ENCODE measurements around the gene PRKCH. TPM values are rescaled to one million over a fixed set of nuclear protein-coding genes. Genes with fewer than 3 reads are reported as not detected.
A peak's percentile ranks its signal among the peaks of the same experiment; 100 is the strongest.

The PRKCH gene
- total RNA-seq, 4 donors from 2014 or later, result 15.7 to 74.7 (median 38.4) TPM

DNA sequence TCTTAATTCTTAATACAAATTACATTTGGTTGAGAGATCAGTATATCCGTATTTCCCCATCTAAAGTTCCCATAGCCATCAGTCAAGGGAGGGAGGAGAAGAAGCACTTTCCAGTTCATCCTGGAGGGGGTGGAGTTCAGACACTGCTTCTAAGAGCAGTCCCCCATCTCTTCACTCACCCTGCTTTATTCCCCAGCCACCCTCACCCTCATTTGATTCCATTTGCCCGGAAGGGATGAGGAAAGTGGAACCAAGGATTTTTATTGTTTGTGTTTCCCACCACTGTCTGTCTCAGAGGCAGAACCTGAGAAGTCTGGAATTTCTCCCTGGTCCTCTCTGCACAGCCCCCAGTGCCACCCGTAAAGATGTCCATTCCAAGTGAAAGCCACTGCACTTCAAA lies 239.7 kb downstream of the PRKCH start:
- TF ChIP-seq CTCF (IDR thresholded peaks at IDR 0.05), result no peak
- ATAC-seq (ENCODE audit: low FRiP score) (no peak), DNase-seq (ENCODE audit: low spot score) (peak; percentile 20)

DNA sequence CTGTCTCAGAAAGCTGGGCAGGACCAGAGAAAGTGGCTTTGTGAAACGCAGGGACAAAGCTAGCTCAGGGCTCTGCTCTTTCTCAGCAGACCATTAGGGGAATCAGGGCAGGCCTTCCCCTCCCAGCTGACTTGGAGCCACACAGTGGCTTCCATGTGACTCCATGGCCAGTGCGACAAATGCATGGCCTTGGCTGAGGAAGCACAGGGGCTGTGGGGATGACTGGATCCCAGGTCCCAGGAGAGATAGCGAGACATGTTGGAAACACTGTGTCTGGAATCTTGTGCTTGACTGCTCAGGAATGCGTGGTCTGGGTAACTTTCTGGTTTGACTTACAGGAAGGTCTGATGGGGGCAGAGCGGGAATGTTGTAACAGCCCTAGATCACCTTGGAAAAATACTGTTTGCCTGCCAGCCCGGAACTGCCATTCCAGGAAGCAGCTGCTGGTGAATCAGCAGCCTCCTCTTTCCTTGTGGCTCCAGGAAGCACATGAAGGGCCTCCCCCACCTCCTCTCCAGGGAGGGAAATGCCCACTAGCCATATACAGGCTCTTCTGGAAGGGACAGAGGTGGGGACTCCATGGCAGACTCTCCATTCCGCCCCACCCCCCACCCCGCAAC lies 240.4 kb downstream of the PRKCH start:
- TF ChIP-seq CTCF (IDR thresholded peaks at IDR 0.05), result no peak
- DNase-seq (ENCODE audit: low spot score) (peak; percentile 72), ATAC-seq (ENCODE audit: low FRiP score) (peak; percentile 87)

- peak; percentile 60 for ATAC-seq (ENCODE audit: low FRiP score)
These were observed 241.2 kb downstream of the PRKCH start for GRCh38 chr14:61562321-61563161.

DNA sequence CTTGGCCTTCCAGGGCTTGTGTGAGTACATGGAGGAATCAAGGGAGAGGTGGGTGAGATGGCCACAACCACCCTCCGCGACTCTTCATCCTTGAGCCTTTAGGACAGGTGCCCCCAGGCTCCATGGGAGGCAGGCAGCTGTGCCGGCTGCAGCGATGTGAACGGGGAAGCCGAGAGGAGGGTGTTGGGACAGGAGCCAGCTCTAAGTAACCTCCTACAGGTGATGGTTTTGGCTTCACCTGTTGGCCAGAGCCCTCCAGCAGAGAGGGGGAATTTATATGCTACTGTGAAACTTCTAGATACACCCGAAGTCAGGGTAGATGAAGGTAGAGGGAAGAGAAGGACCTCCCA lies 241.8 kb downstream of the PRKCH start:
- DNase-seq (ENCODE audit: low spot score) (peak; percentile 25), ATAC-seq (ENCODE audit: low FRiP score) (no peak)
- no peak for TF ChIP-seq CTCF (IDR thresholded peaks at IDR 0.05)

More at GRCh38 chr14:61562321-61563161, 241.2 kb downstream of the PRKCH start:
- TF ChIP-seq CTCF (IDR thresholded peaks at IDR 0.05), result no peak
- peak; percentile 20 for DNase-seq (ENCODE audit: low spot score)

DNA sequence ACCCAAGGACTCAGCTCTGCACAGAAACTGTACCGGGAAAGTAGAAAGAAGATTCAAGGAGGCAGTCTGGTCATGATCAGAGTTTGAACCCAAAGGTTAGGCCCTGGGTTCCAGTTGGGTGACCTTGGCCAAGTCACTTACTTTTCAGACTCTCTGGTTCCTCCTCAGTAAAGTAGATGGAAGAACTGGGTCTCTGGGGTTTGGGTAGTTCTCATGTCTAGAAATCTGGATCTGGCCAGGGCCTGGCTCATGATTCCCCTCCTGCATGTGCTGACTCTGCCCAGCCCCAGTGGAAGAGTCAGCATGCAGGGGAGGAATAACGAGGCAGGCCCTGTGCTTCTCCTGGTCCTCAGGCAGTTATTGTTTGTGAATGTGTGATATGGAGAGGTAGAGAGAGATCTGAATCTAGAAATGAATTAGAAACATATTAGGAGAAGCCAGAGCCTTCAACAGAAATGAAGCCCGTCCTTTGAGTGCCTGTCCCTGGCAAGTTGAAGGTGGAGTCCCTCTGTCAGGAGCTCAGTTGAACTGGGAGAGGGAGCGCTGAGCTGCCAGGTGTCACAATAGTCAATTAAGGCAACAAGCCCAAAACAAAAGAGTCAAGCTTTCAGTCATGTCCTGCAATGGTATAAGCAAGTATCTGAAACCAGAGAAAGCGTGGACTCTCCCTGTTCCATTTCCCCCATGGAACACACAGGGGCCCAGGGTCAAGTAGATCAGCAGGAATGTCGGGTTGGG lies 242.7 kb downstream of the PRKCH start:
- TF ChIP-seq CTCF (IDR thresholded peaks at IDR 0.05), result no peak
- ATAC-seq (ENCODE audit: low FRiP score) (no peak), DNase-seq (ENCODE audit: low spot score) (peak; percentile 1)

DNA sequence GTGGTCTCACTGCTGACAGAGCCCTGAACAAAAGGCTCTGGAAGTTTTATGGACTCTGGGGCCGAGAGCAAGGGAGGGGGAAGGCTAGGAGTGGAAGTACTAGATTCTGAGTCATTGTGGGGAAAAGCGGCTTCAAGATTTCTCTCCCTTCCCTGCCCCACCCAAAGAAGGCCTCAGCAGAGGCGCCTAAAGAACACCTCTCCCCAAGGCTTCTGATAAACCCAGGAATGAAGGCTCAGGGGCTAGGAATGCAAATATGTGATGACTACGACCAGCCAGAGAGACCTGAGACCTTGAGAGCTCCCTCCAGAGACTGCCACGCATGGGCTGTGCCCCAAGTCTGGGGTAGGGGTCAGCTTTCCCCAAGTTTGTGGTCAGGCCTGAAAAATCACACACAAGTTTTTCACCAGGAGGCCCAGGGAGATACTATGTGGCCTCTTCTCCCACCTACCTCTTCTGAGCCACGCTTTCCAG lies 243.3 kb downstream of the PRKCH start:
- peak; percentile 59 for ATAC-seq (ENCODE audit: low FRiP score)
- no peak for TF ChIP-seq CTCF (IDR thresholded peaks at IDR 0.05)
- peak; percentile 24 for DNase-seq (ENCODE audit: low spot score)
